ENCODE measurements around the gene AK1. TPM values are rescaled to one million over a fixed set of nuclear protein-coding genes. Genes with fewer than 3 reads are reported as not detected.

The AK1 gene
- total RNA-seq, 1 experiment from 2014 or later, result 62.1 TPM

DNA sequence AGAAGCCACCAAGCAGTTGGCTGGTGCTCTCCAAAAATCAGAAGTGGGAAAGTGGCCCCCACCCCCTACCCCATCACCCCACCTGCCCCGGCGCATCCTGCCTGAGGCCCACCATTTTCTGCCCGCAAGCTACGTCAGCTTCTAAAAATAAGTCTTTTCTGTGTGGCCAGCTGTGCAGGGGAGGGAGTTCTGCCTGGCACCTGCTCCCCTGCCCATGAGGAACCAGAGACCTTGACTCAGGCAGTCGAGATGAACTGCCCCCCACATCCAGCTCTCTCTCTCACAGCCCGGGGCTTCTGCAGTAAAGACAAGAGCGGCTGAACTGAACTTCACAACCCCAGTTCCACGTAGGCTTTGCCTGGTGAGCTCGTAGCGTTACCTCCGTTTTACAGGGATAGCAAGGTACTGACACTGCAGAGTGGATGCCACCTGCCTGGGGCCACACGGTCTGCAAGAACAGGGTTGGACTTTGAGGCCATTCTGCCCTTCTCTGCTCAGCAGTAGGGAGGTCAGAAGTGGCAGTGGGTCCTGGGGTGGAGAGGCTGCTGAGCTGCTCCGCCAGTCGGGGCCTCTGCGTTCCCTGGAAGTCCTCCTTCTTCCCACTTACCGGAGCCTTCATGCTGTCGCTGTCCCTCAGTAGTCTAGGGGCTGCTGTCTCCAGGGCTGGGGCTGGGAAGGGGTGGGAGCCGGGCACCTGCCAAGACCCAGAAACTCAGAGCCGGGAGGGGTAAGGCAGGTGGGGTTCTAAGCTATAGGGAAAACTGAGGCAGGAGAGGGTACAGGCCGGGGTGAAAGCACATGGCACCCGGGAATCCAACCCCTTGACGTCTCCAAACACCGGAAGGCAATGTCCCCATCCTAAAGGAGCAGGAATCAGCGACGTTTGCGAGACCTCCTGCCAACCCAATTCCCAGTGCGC is 38.6 kb upstream of the AK1 start:
- no TSS peak for BruUV-seq (replicated peaks)
- Histone ChIP-seq H3K27ac (ENCODE audit: low read length) (peak overlapping the region; percentile 70), H3K9me3 (ENCODE audit: control insufficient read depth, insufficient read depth, low read depth, low read length) (no peaks in the 10 kb centered on the region), H3K27me3 (ENCODE audit: control insufficient read depth, insufficient read depth, low read length) (no peaks in the 10 kb centered on the region), H3K4me1 (ENCODE audit: control insufficient read depth, insufficient read depth, low read length) (peaks cover 36% of the 10 kb centered on the region), H3K4me3 (ENCODE audit: low read depth in 2 of 2, low read length in 2 of 2) (peak overlapping the region; percentile 59 to 80), H3K36me3 (ENCODE audit: control insufficient read depth, insufficient read depth, low read length) (no peaks in the 10 kb centered on the region)
- no peak for DNase-seq (ENCODE audit: low read depth, low spot score)
- ChIA-PET CTCF (no interaction called here), POLR2A (interaction anchor here (0.5 to 0.6 kb wide), 3 partner anchors 9 to 107 kb away, joined by 3 to 5 read pairs (median 4); no protein-coding TSS in a partner anchor)
- no peak for TF ChIP-seq SIN3A (IDR thresholded peaks at IDR 0.05; ENCODE audit: borderline replicate concordance, insufficient read depth, low read depth, low read length)
- TF ChIP-seq, protein P1, sequence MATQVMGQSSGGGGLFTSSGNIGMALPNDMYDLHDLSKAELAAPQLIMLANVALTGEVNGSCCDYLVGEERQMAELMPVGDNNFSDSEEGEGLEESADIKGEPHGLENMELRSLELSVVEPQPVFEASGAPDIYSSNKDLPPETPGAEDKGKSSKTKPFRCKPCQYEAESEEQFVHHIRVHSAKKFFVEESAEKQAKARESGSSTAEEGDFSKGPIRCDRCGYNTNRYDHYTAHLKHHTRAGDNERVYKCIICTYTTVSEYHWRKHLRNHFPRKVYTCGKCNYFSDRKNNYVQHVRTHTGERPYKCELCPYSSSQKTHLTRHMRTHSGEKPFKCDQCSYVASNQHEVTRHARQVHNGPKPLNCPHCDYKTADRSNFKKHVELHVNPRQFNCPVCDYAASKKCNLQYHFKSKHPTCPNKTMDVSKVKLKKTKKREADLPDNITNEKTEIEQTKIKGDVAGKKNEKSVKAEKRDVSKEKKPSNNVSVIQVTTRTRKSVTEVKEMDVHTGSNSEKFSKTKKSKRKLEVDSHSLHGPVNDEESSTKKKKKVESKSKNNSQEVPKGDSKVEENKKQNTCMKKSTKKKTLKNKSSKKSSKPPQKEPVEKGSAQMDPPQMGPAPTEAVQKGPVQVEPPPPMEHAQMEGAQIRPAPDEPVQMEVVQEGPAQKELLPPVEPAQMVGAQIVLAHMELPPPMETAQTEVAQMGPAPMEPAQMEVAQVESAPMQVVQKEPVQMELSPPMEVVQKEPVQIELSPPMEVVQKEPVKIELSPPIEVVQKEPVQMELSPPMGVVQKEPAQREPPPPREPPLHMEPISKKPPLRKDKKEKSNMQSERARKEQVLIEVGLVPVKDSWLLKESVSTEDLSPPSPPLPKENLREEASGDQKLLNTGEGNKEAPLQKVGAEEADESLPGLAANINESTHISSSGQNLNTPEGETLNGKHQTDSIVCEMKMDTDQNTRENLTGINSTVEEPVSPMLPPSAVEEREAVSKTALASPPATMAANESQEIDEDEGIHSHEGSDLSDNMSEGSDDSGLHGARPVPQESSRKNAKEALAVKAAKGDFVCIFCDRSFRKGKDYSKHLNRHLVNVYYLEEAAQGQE (IDR thresholded peaks at IDR 0.05; ENCODE audit: insufficient read depth in 1 of 2, low read depth in 2 of 2, low read length in 1 of 2), result no peak
- TF ChIP-seq TCF7L2 (IDR thresholded peaks at IDR 0.05; ENCODE audit: low read depth, low read length), result no peak
- no peak for TF ChIP-seq POLR2AphosphoS5 (IDR thresholded peaks at IDR 0.05; ENCODE audit: low read depth, low read length)
- TF ChIP-seq, protein P2, sequence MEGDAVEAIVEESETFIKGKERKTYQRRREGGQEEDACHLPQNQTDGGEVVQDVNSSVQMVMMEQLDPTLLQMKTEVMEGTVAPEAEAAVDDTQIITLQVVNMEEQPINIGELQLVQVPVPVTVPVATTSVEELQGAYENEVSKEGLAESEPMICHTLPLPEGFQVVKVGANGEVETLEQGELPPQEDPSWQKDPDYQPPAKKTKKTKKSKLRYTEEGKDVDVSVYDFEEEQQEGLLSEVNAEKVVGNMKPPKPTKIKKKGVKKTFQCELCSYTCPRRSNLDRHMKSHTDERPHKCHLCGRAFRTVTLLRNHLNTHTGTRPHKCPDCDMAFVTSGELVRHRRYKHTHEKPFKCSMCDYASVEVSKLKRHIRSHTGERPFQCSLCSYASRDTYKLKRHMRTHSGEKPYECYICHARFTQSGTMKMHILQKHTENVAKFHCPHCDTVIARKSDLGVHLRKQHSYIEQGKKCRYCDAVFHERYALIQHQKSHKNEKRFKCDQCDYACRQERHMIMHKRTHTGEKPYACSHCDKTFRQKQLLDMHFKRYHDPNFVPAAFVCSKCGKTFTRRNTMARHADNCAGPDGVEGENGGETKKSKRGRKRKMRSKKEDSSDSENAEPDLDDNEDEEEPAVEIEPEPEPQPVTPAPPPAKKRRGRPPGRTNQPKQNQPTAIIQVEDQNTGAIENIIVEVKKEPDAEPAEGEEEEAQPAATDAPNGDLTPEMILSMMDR (IDR thresholded peaks at IDR 0.05), result no peak
- in situ Hi-C loops (cut with HindIII; ENCODE audit: low pct_unique_long_range_greater_than_20kb, low sequenced_read_pairs), result no loop called here
- intact Hi-C loops (cut with micrococcal nuclease; ENCODE audit: unreplicated experiment), result no loop called here
- ATAC-seq, result peak; percentile 5

DNA sequence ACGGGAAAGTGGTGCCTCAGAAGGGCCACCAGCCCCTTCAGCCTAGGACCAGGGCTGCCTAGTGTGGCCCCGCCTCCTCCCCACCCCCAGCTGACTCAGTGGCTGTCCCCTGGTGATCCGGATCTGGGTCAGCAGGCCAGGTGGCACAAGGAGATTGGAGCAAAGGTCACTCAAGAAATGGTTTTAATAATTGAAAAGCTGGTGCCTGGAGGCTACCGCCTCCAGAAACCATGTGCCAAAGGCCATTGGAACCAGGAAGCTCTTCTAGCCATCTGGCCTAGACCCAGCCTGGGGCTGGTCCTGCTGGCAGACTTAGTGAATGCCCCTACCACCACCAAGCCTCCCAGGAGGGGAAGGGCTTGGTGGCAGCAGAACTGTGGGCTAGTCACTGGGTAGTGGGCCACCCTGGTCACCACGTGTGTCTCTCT is 37.9 kb upstream of the AK1 start:
- CTCF ChIA-PET, result no interaction called here
- Histone ChIP-seq H3K4me3 (ENCODE audit: low read depth in 2 of 2, low read length in 2 of 2) (peak overlapping the region in 1 of 2 experiments; percentile 16; a peak in 1 of 4 replicates), H3K27me3 (ENCODE audit: control insufficient read depth, insufficient read depth, low read length) (no peaks in the 10 kb centered on the region), H3K4me1 (ENCODE audit: control insufficient read depth, insufficient read depth, low read length) (peaks cover 33% of the 10 kb centered on the region), H3K27ac (ENCODE audit: low read length) (0 out of 2 replicates have a peak overlapping the region, but pooled peaks have one; percentile 12), H3K9me3 (ENCODE audit: control insufficient read depth, insufficient read depth, low read depth, low read length) (no peaks in the 10 kb centered on the region), H3K36me3 (ENCODE audit: control insufficient read depth, insufficient read depth, low read length) (no peaks in the 10 kb centered on the region)
- in situ Hi-C loops (cut with HindIII; ENCODE audit: low pct_unique_long_range_greater_than_20kb, low sequenced_read_pairs), result no loop called here
- DNase-seq (ENCODE audit: low read depth, low spot score), result no peak
- TF ChIP-seq, protein P1 (IDR thresholded peaks at IDR 0.05; ENCODE audit: insufficient read depth in 1 of 2, low read depth in 2 of 2, low read length in 1 of 2), result no peak
- ATAC-seq, result no peak
- POLR2A ChIA-PET, result no interaction called here
- no TSS peak for BruUV-seq (replicated peaks)
- intact Hi-C loops (cut with micrococcal nuclease; ENCODE audit: unreplicated experiment), result no loop called here

All from Panc1 (cell line).